Astrocyte (in vitro differentiated cells and primary cell): ENCODE data around the gene PLXNB1. TPM values are rescaled to one million over a fixed set of nuclear protein-coding genes. Genes with fewer than 3 reads are reported as not detected.
A peak's percentile ranks its signal among the peaks of the same experiment; 100 is the strongest.

Experiments used
- DNase-seq: peaks from one replicate; pipeline ENCODE4 v3.0.0-alpha.2; 2010; ENCODE audit warnings: low read depth
- FAIRE-seq: peaks from 2 replicates; lab custom pipeline; 2011; peaks lifted over from hg19 to GRCh38; lab: Jason Lieb, UNC
- H2AFZ ChIP-seq: 2 replicates; pipeline ENCODE4 v1.6.0; 2012; ENCODE audit warnings: low read depth, low read length, inconsistent platforms
- H3K27ac ChIP-seq: 2 replicates; pipeline ENCODE4 v1.5.1; 2011; ENCODE audit warnings: low read depth, low read length, inconsistent platforms
- H3K27me3 ChIP-seq: 2 replicates; pipeline ENCODE4 v1.6.0; 2011; ENCODE audit warnings: low read length, inconsistent platforms; ENCODE audit not compliant: insufficient read depth
- H3K36me3 ChIP-seq: 2 replicates; pipeline ENCODE4 v1.5.1; 2011; ENCODE audit warnings: low read length, inconsistent platforms; ENCODE audit not compliant: insufficient read depth
- H3K4me1 ChIP-seq: 2 replicates; pipeline ENCODE4 v1.5.1; 2011; ENCODE audit warnings: low read length, inconsistent platforms; ENCODE audit not compliant: insufficient read depth
- H3K4me2 ChIP-seq: 2 replicates; pipeline ENCODE4 v1.6.0; 2012; ENCODE audit warnings: low read length, inconsistent platforms
- H3K4me3 ChIP-seq: 2 replicates; pipeline ENCODE4 v1.5.1; 2011; ENCODE audit warnings: low read depth, mild to moderate bottlenecking, low read length, inconsistent platforms; ENCODE audit not compliant: insufficient read depth
- H3K79me2 ChIP-seq: 2 replicates; pipeline ENCODE4 v1.6.0; 2012; ENCODE audit warnings: mild to moderate bottlenecking, low read length, inconsistent platforms; ENCODE audit not compliant: insufficient read depth
- H3K9ac ChIP-seq: 2 replicates; pipeline ENCODE4 v1.6.0; 2012; ENCODE audit warnings: mild to moderate bottlenecking, low read length, inconsistent platforms
- H3K9me3 ChIP-seq: 2 replicates; pipeline ENCODE4 v1.5.1; 2012; ENCODE audit warnings: low read depth, mild to moderate bottlenecking, low read length, inconsistent platforms; ENCODE audit not compliant: insufficient read depth
- H4K20me1 ChIP-seq: 2 replicates; pipeline ENCODE4 v1.6.0; 2012; ENCODE audit warnings: low read length, inconsistent platforms; ENCODE audit not compliant: insufficient read depth
- H3K27ac Mint-ChIP-seq: one replicate; pipeline ENCODE4 v1.8.0; 2021; ENCODE audit warnings: mild to moderate bottlenecking, mixed read lengths; ENCODE audit not compliant: unreplicated experiment
- H3K27me3 Mint-ChIP-seq: one replicate; pipeline ENCODE4 v1.8.0; 2021; ENCODE audit warnings: low read depth, mixed read lengths; ENCODE audit not compliant: unreplicated experiment
- H3K36me3 Mint-ChIP-seq: one replicate; pipeline ENCODE4 v1.8.0; 2021; ENCODE audit warnings: low read depth, mixed read lengths; ENCODE audit not compliant: unreplicated experiment
- H3K4me1 Mint-ChIP-seq: one replicate; pipeline ENCODE4 v1.8.0; 2021; ENCODE audit warnings: low read depth, mixed read lengths; ENCODE audit not compliant: unreplicated experiment
- H3K4me3 Mint-ChIP-seq: one replicate; pipeline ENCODE4 v1.8.0; 2021; ENCODE audit warnings: mild to moderate bottlenecking, moderate library complexity, mixed read lengths; ENCODE audit not compliant: unreplicated experiment
- H3K9me3 Mint-ChIP-seq: one replicate; pipeline ENCODE4 v1.8.0; 2021; ENCODE audit warnings: mild to moderate bottlenecking, mixed read lengths; ENCODE audit not compliant: unreplicated experiment
- CTCF ChIP-seq: IDR thresholded peaks from 2 replicates; pipeline ENCODE4 v1.5.1; 2011; ENCODE audit warnings: low read depth, mild to moderate bottlenecking, inconsistent platforms, low read length, moderate library complexity; ENCODE audit not compliant: insufficient read depth
- EZH2 ChIP-seq: IDR thresholded peaks from 2 replicates; pipeline ENCODE4 v1.6.1; 2012; ENCODE audit warnings: mild to moderate bottlenecking, low read length, inconsistent platforms; ENCODE audit not compliant: insufficient read depth
- total RNA-seq: library from RNA; stranded (reverse); gene quantifications from 2 replicates; pipeline ENCODE4 v1.2.1, GENCODE V29; 2021

PLXNB1 gene
- total RNA-seq, 1 donor from 2014 or later, result 59.2 TPM

GRCh38 chr3:48472923-48473616 lies 43.2 kb upstream of the PLXNB1 start:
- Histone ChIP-seq H3K27ac (peak overlapping the region; percentile 97), H2AFZ (peak overlapping the region; percentile 89), H3K9me3 (no peaks in the 10 kb centered on the region), H3K36me3 (no peaks in the 10 kb centered on the region), H3K27me3 (no peaks in the 10 kb centered on the region), H3K4me2 (peak overlapping the region; percentile 97), H3K4me3 (peak overlapping the region; percentile 99), H3K9ac (peak overlapping the region; percentile 97), H3K79me2 (peaks cover 47% of the 10 kb centered on the region), H3K4me1 (peaks cover 8% of the 10 kb centered on the region), H4K20me1 (peaks cover 10% of the 10 kb centered on the region)
- peak overlapping the region; percentile 100 for H3K27ac Mint-ChIP-seq
- peak overlapping the region; percentile 98 for H3K4me3 Mint-ChIP-seq
- H3K36me3 Mint-ChIP-seq, result peaks cover 17% of the 10 kb centered on the region
- H3K9me3 Mint-ChIP-seq, result no peaks in the 10 kb centered on the region
- H3K27me3 Mint-ChIP-seq, result no peaks in the 10 kb centered on the region
- TF ChIP-seq EZH2 (no peak), CTCF (peak; percentile 15)
- DNase-seq (peak; percentile 81), FAIRE-seq (peak; percentile 43)
- peaks cover 14% of the 10 kb centered on the region for H3K4me1 Mint-ChIP-seq

- Histone ChIP-seq H3K4me3 (peak overlapping the region; percentile 99), H3K79me2 (peaks cover 52% of the 10 kb centered on the region), H3K4me2 (peak overlapping the region; percentile 97), H3K9me3 (no peaks in the 10 kb centered on the region), H3K36me3 (peaks cover under 1% of the 10 kb centered on the region), H3K27me3 (no peaks in the 10 kb centered on the region), H4K20me1 (peaks cover 11% of the 10 kb centered on the region), H3K9ac (peak overlapping the region; percentile 97), H3K27ac (peak overlapping the region; percentile 97), H3K4me1 (peaks cover 8% of the 10 kb centered on the region), H2AFZ (peak overlapping the region; percentile 89)
- Mint-ChIP-seq H3K9me3 (no peaks in the 10 kb centered on the region), H3K27me3 (no peaks in the 10 kb centered on the region), H3K36me3 (peaks cover 20% of the 10 kb centered on the region), H3K27ac (peak overlapping the region; percentile 100), H3K4me1 (peaks cover 14% of the 10 kb centered on the region), H3K4me3 (peak overlapping the region; percentile 98)
- peak; percentile 75 for DNase-seq
- FAIRE-seq, result no peak
- TF ChIP-seq EZH2 (no peak), CTCF (no peak)
Observed at GRCh38 chr3:48472673-48472922, 42.7 kb upstream of the PLXNB1 start.

GRCh38 chr3:48470286-48470685 lies 40.4 kb upstream of the PLXNB1 start:
- no peaks in the 10 kb centered on the region for H3K9me3 ChIP-seq
- H3K27ac ChIP-seq, result no peak overlapping the region
- H3K36me3 ChIP-seq, result peaks cover 7% of the 10 kb centered on the region
- H3K4me1 ChIP-seq, result peaks cover 29% of the 10 kb centered on the region
- H2AFZ ChIP-seq, result no peak overlapping the region
- no peak overlapping the region for H3K4me2 ChIP-seq
- no peaks in the 10 kb centered on the region for H3K27me3 ChIP-seq
- H3K4me1 Mint-ChIP-seq, result peaks cover 23% of the 10 kb centered on the region
- H3K9ac ChIP-seq, result peak overlapping the region; percentile 7
- FAIRE-seq (no peak), DNase-seq (no peak)
- peak overlapping the region; percentile 69 for H3K4me3 Mint-ChIP-seq
- TF ChIP-seq EZH2, result no peak
- TF ChIP-seq CTCF, result no peak
- no peak overlapping the region for H3K27ac Mint-ChIP-seq
- no peak overlapping the region for H3K4me3 ChIP-seq
- H4K20me1 ChIP-seq, result peaks cover 14% of the 10 kb centered on the region
- peaks cover 66% of the 10 kb centered on the region for H3K79me2 ChIP-seq
- H3K27me3 Mint-ChIP-seq, result no peaks in the 10 kb centered on the region
- no peaks in the 10 kb centered on the region for H3K9me3 Mint-ChIP-seq
- H3K36me3 Mint-ChIP-seq, result peaks cover 19% of the 10 kb centered on the region
